HG02642 (cell line): ENCODE results near the gene UGT2A1.
"Not testable (repeated sequence)": the region's sequence is repeated elsewhere in the genome, so short reads cannot be mapped to it uniquely, and the experiment has no call there.

Source experiments
- ATAC-seq: cut with Tn5 transposase; IDR thresholded peaks from one replicate; pipeline ENCODE4 v1.9.1; 2021; ENCODE audit warnings: mild to moderate bottlenecking; ENCODE audit not compliant: unreplicated experiment, poor library complexity

The UGT2A1 gene

GRCh38 chr4:69653147-69653546 lies at the start of gene UGT2A1:
Gene UGT2A1 (minus strand): TSS chr4:69653247. CDS start chr4:69647644, 5,603 bp downstream.
- no peak for ATAC-seq

DNA sequence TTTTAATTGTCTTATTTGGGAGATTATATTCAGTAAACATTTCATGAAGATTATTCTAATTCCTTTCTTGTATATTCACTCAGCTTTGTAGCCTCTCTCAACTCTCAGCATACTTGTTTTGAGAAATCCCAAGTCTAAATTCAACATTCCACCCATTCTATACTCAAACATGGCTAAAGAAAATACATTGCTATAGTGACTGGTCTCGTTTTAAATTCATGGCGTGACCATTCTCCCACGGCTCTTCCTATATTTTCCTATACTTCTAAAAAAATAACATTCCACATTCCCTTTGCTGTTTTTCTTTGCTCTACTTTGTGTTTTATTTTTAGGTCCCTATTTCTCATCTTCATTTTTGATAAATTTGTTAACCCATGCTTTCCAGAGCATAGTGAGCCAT lies 49.2 kb upstream of the UGT2A1 start:
- ATAC-seq: no peak

DNA sequence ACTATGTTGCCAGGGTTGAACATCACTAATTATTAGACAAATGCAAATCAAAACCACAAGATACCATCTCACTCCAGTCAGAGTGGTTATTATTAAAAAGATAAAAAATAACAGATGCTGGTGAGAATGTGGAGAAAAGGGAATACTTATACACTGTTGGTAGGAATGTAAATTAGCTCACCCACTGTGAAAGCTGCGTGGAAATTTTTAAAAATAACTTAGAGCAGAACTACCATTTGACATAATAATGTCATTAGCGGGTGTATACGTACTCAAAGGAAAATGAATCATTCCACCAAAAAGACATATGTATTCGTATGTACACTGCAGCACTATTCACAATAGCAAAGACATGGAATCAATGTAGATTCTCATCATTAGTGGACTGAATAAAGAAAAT lies 48.6 kb upstream of the UGT2A1 start:
- no peak for ATAC-seq

- ATAC-seq: no peak
These were observed 44.6 kb upstream of the UGT2A1 start for GRCh38 chr4:69697536-69698242.

GRCh38 chr4:69689599-69689998 lies 36.6 kb upstream of the UGT2A1 start:
- no peak for ATAC-seq

- no peak for ATAC-seq
These were observed 31.8 kb upstream of the UGT2A1 start for GRCh38 chr4:69684804-69685203.

DNA sequence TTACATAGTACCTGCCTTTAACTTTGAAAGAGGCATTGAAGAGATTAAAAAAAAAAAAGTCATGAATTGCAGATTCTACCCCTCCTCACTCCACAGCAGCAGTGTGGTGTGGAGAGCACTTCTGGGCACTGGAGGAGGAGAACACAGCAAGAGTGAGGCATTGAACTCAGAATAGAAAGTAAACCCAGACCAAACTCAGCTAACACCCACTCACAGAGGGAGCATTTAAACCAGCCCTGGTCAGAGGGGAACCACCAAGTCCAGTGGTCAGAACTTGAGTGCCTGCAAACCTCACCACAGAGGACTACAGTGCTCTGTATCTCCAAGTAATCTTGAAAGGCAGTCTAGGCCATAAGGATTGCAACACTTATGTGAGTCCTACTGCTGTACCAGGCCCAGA lies 15.6 kb upstream of the UGT2A1 start:
- ATAC-seq: no peak

DNA sequence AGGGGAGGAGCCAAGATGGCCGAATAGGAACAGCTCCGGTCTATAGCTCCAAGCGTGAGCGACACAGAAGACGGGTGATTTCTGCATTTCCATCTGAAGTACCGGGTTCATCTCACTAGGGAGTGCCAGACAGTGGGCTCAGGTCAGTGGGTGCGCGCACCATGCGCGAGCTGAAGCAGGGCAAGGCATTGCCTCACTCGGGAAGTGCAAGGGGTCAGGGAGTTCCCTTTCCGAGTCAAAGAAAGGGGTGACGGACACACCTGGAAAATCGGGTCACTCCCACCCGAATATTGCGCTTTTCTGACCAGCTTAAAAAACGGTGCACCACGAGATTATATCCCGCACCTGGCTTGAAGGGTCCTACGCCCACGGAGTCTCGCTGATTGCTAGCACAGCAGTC lies 11.0 kb upstream of the UGT2A1 start:
- ATAC-seq: not testable (repeated sequence)

GRCh38 chr4:69661130-69661803 lies 8.2 kb upstream of the UGT2A1 start:
- ATAC-seq: not testable (repeated sequence)

DNA sequence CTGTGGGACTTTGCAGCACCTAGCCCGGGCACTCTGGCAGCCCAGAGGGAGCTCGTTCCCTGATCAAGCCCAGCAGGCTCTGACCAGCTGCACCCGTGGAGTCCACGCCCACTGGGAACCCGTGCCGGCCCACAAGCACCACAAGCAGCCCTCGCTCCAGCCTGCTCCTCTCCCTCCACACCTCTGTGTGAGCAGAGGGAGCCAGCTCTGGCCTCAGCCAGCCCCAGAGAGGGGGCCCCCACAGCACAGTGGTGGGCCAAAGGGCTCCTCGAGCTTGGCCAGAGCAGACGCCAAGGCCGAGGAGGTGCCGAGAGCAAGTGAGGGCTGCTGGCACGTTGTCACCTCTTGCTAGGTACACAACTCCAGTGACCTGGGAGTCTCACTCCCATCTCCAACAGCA lies 5.1 kb upstream of the UGT2A1 start:
- ATAC-seq: no peak

DNA sequence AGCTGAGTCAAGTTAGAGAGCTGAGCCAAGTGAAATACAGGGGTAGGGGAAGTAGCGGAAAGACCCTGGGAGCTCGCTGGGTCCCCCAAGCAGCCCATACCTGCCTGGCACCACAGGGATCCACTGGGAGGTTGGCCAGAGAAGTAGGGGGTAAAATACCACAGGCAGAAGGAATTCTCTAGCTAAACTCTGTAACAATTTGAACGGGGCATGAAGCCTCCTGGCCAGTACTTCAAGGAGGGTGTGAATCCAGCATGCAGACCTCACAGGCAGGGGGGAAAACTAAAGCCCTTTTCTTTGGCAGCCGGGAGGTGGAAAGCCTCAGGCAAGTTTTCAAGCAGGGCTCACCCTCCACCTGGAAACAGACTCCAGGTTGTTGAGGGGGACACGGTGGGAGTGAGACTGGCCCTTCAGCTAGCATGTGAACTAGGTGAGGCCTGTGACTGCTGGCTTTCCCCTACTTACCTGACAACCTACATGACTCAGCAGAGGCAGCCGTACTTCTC lies 3.7 kb upstream of the UGT2A1 start:
- no peak for ATAC-seq

GRCh38 chr4:69650872-69651271 lies 2.2 kb downstream of the UGT2A1 start:
- no peak for ATAC-seq

DNA sequence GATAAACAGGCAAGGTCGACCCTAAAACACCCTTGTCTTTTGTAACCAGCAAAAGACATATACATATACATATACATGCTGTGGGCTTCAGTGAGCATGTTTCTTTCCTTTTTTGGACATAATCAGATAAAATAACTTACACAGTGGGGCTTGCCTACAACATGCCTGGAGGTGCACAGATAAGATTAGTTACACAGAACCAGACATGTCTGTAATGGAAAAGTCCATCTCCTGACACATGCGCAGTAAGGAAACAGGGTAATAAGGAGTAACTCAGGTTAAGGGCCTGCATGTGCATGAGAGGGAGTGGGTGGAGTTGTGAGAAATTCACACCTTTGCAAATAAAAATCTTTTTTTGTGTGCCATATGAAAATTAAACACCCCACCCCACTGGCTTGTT lies 3.4 kb downstream of the UGT2A1 start:
- no peak for ATAC-seq

- ATAC-seq: no peak
These were observed 3.8 kb downstream of the UGT2A1 start for GRCh38 chr4:69649207-69649606.

GRCh38 chr4:69642961-69643360 lies 10.1 kb downstream of the UGT2A1 start:
- ATAC-seq: no peak

DNA sequence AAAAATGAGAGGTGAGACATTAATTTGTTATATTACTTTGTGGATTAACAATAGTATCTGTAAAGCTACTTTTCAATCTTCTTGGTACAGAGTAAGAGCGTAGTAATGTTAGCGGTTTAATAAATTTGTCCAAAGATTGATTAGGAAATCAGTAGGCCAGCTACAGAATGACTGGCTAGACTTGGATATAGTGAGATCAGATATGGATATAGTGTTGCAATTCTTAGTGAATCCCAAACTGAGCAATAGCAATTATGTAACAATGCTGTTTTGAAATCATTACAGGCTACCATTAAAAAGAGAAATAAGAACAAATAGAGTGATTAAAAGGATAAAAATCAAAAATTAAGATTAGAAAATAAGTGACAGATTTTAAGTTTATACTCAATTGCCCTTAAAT lies 12.8 kb downstream of the UGT2A1 start:
- ATAC-seq: no peak

DNA sequence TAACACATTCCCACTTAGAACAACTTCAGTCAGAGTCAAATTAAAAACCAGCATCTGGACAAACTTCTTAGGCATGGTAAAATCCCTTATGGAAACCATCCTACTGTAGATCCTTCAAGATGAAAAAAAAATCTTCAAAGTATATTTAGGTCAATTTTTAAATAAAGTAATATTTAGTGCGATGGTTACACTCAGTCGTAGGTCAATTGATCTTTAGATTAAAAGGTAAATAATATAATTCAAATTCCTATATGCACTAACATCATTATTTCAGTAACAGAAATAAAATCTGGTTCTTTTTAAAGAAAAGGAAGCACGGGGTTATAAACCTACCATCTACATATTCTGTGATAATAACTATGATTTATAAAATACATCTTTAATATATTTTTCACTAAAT lies 13.5 kb downstream of the UGT2A1 start, which contains the start of gene UGT2A2:
TSS of gene UGT2A2 (minus strand) at position 101 of the 400 bp plus-strand sequence. CDS start at position 99, 2 bp downstream.
- ATAC-seq: no peak

DNA sequence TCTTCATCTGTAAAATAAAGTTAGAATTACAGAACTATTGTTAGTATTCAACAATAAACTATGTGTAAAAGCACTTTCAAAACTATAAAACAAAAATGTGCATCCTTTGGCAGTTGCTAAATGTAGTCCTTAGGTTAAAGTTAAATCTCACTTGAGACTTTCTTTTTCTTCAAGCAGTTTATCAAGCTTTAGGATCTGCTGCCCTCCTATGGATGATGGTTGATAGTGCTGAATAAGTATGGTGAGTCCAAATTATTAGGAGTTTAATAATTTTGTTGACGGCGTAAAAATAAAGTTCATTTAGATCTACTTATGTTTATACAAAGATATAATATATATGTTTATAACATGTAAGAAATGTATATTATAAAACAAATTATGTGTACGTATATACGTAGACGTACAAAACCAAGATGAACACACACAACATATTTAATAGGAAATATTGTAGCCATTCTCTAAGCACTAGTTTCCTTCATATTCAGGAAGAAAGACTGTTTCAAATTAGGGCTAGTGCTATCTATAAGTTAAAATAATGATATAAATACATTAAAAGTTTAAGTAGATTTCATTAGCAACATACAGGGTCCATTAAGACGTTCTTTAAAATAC lies 35.9 kb downstream of the UGT2A1 start:
- ATAC-seq: no peak

GRCh38 chr4:69610484-69610883 lies 42.6 kb downstream of the UGT2A1 start:
- no peak for ATAC-seq

DNA sequence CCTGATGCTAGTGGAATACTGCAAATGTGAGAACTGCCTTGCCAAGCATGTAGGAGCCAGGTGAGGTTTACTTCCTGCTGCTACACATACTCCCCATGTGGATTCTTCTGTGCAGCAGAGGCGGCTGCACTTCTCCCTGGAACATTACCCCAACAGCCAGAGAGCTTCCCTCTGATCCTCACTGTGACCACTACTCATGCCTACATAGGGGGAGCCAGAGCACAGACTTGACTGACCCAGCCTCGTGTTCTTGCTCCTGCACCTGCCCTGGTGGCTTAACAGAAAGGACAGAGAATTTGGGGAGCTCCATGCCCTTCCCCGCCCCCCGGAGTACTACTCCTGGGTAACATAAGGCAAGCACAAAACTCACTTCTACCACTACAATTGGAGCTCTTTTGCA lies 52.0 kb downstream of the UGT2A1 start:
- no peak for ATAC-seq

DNA sequence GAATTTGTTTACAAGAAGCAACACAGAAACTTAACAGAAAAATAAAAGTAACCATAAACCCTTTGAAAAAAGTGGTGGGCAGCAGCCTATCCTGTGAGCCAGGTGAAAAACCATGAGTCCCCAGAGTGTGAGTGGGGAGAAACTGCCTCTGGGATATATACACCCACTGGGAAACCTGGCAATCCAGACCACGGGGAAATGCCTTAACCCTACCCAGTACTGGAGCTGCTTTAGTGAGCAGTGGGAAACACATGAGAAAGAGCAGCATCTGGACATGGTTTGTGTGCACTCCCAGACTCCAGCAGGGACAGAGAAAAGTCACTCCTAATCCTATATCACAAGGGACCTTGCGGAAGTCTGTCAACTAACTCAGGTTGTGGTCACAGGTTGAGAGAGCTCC lies 53.0 kb downstream of the UGT2A1 start:
- no peak for ATAC-seq
